Cortex of kidney (tissue), 1 donor: ENCODE results near the gene KRT25.

Source experiments
- DNase-seq: peaks from one replicate; lab custom pipeline; 2025; lab: John Stamatoyannopoulos, UW

Gene KRT25

GRCh38 chr17:40755231-40755630, at the start of gene KRT25:
Gene KRT25 (minus strand): TSS chr17:40755331. CDS start chr17:40755271, 60 bp downstream.
- no peak for DNase-seq

GRCh38 chr17:40803617-40804082, 48.5 kb upstream of the KRT25 start:
- DNase-seq, result no peak

GRCh38 chr17:40801157-40801556, 46.0 kb upstream of the KRT25 start:
- no peak for DNase-seq

GRCh38 chr17:40800381-40800780, 45.2 kb upstream of the KRT25 start:
- no peak for DNase-seq

- DNase-seq, result no peak
These were observed 44.7 kb upstream of the KRT25 start, which contains the start of gene KRT28 for GRCh38 chr17:40799859-40800258. Gene KRT28 (minus strand): TSS chr17:40799959. CDS start chr17:40799893, 66 bp downstream.

- DNase-seq, result no peak
These were observed 41.7 kb upstream of the KRT25 start for GRCh38 chr17:40796846-40797245.

- no peak for DNase-seq
These were observed 40.0 kb upstream of the KRT25 start for GRCh38 chr17:40795019-40795667.

- DNase-seq, result no peak
These were observed 39.3 kb upstream of the KRT25 start for GRCh38 chr17:40794466-40794865.

- no peak for DNase-seq
These were observed 38.7 kb upstream of the KRT25 start for GRCh38 chr17:40793832-40794231.

GRCh38 chr17:40791787-40792436, 36.8 kb upstream of the KRT25 start:
- DNase-seq, result no peak

GRCh38 chr17:40791111-40791510, 36.0 kb upstream of the KRT25 start:
- no peak for DNase-seq

GRCh38 chr17:40782450-40782849, 27.3 kb upstream of the KRT25 start, which contains the start of gene KRT27:
Gene KRT27 (minus strand): TSS chr17:40782550. CDS start chr17:40782493, 57 bp downstream.
- DNase-seq, result no peak

- no peak for DNase-seq
These were observed 24.2 kb upstream of the KRT25 start for GRCh38 chr17:40779181-40779909.

- no peak for DNase-seq
These were observed 23.3 kb upstream of the KRT25 start for GRCh38 chr17:40778461-40778860.

GRCh38 chr17:40777971-40778370, 22.8 kb upstream of the KRT25 start:
- DNase-seq, result no peak

GRCh38 chr17:40777459-40777858, 22.3 kb upstream of the KRT25 start:
- no peak for DNase-seq

GRCh38 chr17:40775945-40776344, 20.8 kb upstream of the KRT25 start:
- DNase-seq, result no peak

- no peak for DNase-seq
These were observed 17.0 kb upstream of the KRT25 start, which contains the start of gene KRT26 for GRCh38 chr17:40772101-40772500. Gene KRT26 (minus strand): TSS chr17:40772201. CDS start chr17:40772113, 88 bp downstream.

- no peak for DNase-seq
These were observed 10.5 kb upstream of the KRT25 start for GRCh38 chr17:40765657-40766056.

GRCh38 chr17:40763752-40764151, 8.6 kb upstream of the KRT25 start:
- DNase-seq, result no peak

- no peak for DNase-seq
These were observed 5.2 kb upstream of the KRT25 start for GRCh38 chr17:40760105-40761016.

GRCh38 chr17:40753804-40754203, 1.3 kb downstream of the KRT25 start:
- DNase-seq, result no peak
